ENCODE data around the gene IQCH. TPM values are rescaled to one million over a fixed set of nuclear protein-coding genes. Genes with fewer than 3 reads are reported as not detected.

The IQCH gene
- total and polyA plus RNA-seq, 4 donors = 1.2 to 3.4 (median 2.0) TPM; not detected in 1

GRCh38 chr15:67397139-67397538, 142.6 kb downstream of the IQCH start:
- ATAC-seq (ENCODE audit: low FRiP score) = no peak
- H3K4me3 ChIP-seq (ENCODE audit: low read length in 2 of 2) = no peak overlapping the region
- no peak overlapping the region for H3K27ac ChIP-seq (ENCODE audit: low read depth in 1 of 2, low read length in 2 of 2)
- H3K36me3 ChIP-seq (ENCODE audit: control insufficient read depth in 1 of 2, insufficient read depth in 2 of 2, low read length in 1 of 2) = no peaks in the 10 kb centered on the region
- intact Hi-C loops (cut with DNase I) = no loop called here
- 46 to 56% methylated on average over 1 of the region's 1 CpG for WGBS, 2 donors
- no peaks in the 10 kb centered on the region for H3K27me3 ChIP-seq (ENCODE audit: control insufficient read depth in 1 of 2, insufficient read depth in 2 of 2, low read length in 1 of 2)
- no peak for DNase-seq
- H3K9me3 ChIP-seq (ENCODE audit: control insufficient read depth, low read length) = no peaks in the 10 kb centered on the region
- no peaks in the 10 kb centered on the region for H3K4me1 ChIP-seq (ENCODE audit: control insufficient read depth in 1 of 2, insufficient read depth in 2 of 2, low read length in 2 of 2)

GRCh38 chr15:67399925-67400324, 145.3 kb downstream of the IQCH start:
- intact Hi-C loops (cut with DNase I) = no loop called here
- ATAC-seq (ENCODE audit: low FRiP score) (no peak), DNase-seq (no peak)
- Histone ChIP-seq H3K4me1 (ENCODE audit: control insufficient read depth in 1 of 2, insufficient read depth in 2 of 2, low read length in 2 of 2) (no peaks in the 10 kb centered on the region), H3K27me3 (ENCODE audit: control insufficient read depth in 1 of 2, insufficient read depth in 2 of 2, low read length in 1 of 2) (no peaks in the 10 kb centered on the region), H3K36me3 (ENCODE audit: control insufficient read depth in 1 of 2, insufficient read depth in 2 of 2, low read length in 1 of 2) (no peaks in the 10 kb centered on the region), H3K9me3 (ENCODE audit: control insufficient read depth, low read length) (no peaks in the 10 kb centered on the region), H3K4me3 (ENCODE audit: low read length in 2 of 2) (no peak overlapping the region), H3K27ac (ENCODE audit: low read depth in 1 of 2, low read length in 2 of 2) (no peak overlapping the region)
- 91 to 92% methylated on average over 4 of the region's 4 CpGs for WGBS, 2 donors

- WGBS, 2 donors = 78 to 86% methylated on average over 2 of the region's 2 CpGs
- no peaks in the 10 kb centered on the region for H3K36me3 ChIP-seq (ENCODE audit: control insufficient read depth in 1 of 2, insufficient read depth in 2 of 2, low read length in 1 of 2)
- DNase-seq (no peak), ATAC-seq (ENCODE audit: low FRiP score) (no peak)
- H3K27ac ChIP-seq (ENCODE audit: low read depth in 1 of 2, low read length in 2 of 2) = no peak overlapping the region
- no peaks in the 10 kb centered on the region for H3K27me3 ChIP-seq (ENCODE audit: control insufficient read depth in 1 of 2, insufficient read depth in 2 of 2, low read length in 1 of 2)
- no peaks in the 10 kb centered on the region for H3K4me1 ChIP-seq (ENCODE audit: control insufficient read depth in 1 of 2, insufficient read depth in 2 of 2, low read length in 2 of 2)
- no peak overlapping the region for H3K4me3 ChIP-seq (ENCODE audit: low read length in 2 of 2)
- no peaks in the 10 kb centered on the region for H3K9me3 ChIP-seq (ENCODE audit: control insufficient read depth, low read length)
- intact Hi-C loops (cut with DNase I) = no loop called here
These were observed 146.3 kb downstream of the IQCH start for GRCh38 chr15:67400890-67401289.

GRCh38 chr15:67401336-67401735, 146.8 kb downstream of the IQCH start:
- intact Hi-C loops (cut with DNase I) = no loop called here
- H3K9me3 ChIP-seq (ENCODE audit: control insufficient read depth, low read length) = no peaks in the 10 kb centered on the region
- ATAC-seq (ENCODE audit: low FRiP score) (no peak), DNase-seq (no peak)
- H3K4me3 ChIP-seq (ENCODE audit: low read length in 2 of 2) = no peak overlapping the region
- no peaks in the 10 kb centered on the region for H3K4me1 ChIP-seq (ENCODE audit: control insufficient read depth in 1 of 2, insufficient read depth in 2 of 2, low read length in 2 of 2)
- no peak overlapping the region for H3K27ac ChIP-seq (ENCODE audit: low read depth in 1 of 2, low read length in 2 of 2)
- H3K27me3 ChIP-seq (ENCODE audit: control insufficient read depth in 1 of 2, insufficient read depth in 2 of 2, low read length in 1 of 2) = no peaks in the 10 kb centered on the region
- no peaks in the 10 kb centered on the region for H3K36me3 ChIP-seq (ENCODE audit: control insufficient read depth in 1 of 2, insufficient read depth in 2 of 2, low read length in 1 of 2)
- WGBS, 2 donors = 77 to 81% methylated on average over 5 of the region's 5 CpGs

- Histone ChIP-seq H3K36me3 (ENCODE audit: control insufficient read depth in 1 of 2, insufficient read depth in 2 of 2, low read length in 1 of 2) (no peaks in the 10 kb centered on the region), H3K27ac (ENCODE audit: low read depth in 1 of 2, low read length in 2 of 2) (no peak overlapping the region), H3K4me1 (ENCODE audit: control insufficient read depth in 1 of 2, insufficient read depth in 2 of 2, low read length in 2 of 2) (no peaks in the 10 kb centered on the region), H3K4me3 (ENCODE audit: low read length in 2 of 2) (no peak overlapping the region), H3K27me3 (ENCODE audit: control insufficient read depth in 1 of 2, insufficient read depth in 2 of 2, low read length in 1 of 2) (no peaks in the 10 kb centered on the region), H3K9me3 (ENCODE audit: control insufficient read depth, low read length) (no peaks in the 10 kb centered on the region)
- no peak for ATAC-seq (ENCODE audit: low FRiP score)
- intact Hi-C loops (cut with DNase I) = no loop called here
- 69% methylated on average over 4 of the region's 4 CpGs for WGBS, 2 donors
- no peak for DNase-seq
These were observed 149.0 kb downstream of the IQCH start for GRCh38 chr15:67403428-67404154.

- H3K9me3 ChIP-seq (ENCODE audit: control insufficient read depth, low read length) = no peaks in the 10 kb centered on the region
- DNase-seq (no peak), ATAC-seq (ENCODE audit: low FRiP score) (no peak)
- H3K27ac ChIP-seq (ENCODE audit: low read depth in 1 of 2, low read length in 2 of 2) = no peak overlapping the region
- intact Hi-C loops (cut with DNase I) = no loop called here
- no peaks in the 10 kb centered on the region for H3K27me3 ChIP-seq (ENCODE audit: control insufficient read depth in 1 of 2, insufficient read depth in 2 of 2, low read length in 1 of 2)
- 60 to 63% methylated on average over 4 of the region's 4 CpGs for WGBS, 2 donors
- no peaks in the 10 kb centered on the region for H3K4me1 ChIP-seq (ENCODE audit: control insufficient read depth in 1 of 2, insufficient read depth in 2 of 2, low read length in 2 of 2)
- no peak overlapping the region for H3K4me3 ChIP-seq (ENCODE audit: low read length in 2 of 2)
- no peaks in the 10 kb centered on the region for H3K36me3 ChIP-seq (ENCODE audit: control insufficient read depth in 1 of 2, insufficient read depth in 2 of 2, low read length in 1 of 2)
These were observed 150.9 kb downstream of the IQCH start for GRCh38 chr15:67405208-67406191.

GRCh38 chr15:67406257-67406861, 151.8 kb downstream of the IQCH start:
- no peak for ATAC-seq (ENCODE audit: low FRiP score)
- no peak overlapping the region for H3K4me3 ChIP-seq (ENCODE audit: low read length in 2 of 2)
- DNase-seq = no peak
- H3K27ac ChIP-seq (ENCODE audit: low read depth in 1 of 2, low read length in 2 of 2) = no peak overlapping the region
- intact Hi-C loops (cut with DNase I) = no loop called here
- 54 to 80% methylated on average over 1 of the region's 1 CpG for WGBS, 2 donors
- no peaks in the 10 kb centered on the region for H3K36me3 ChIP-seq (ENCODE audit: control insufficient read depth in 1 of 2, insufficient read depth in 2 of 2, low read length in 1 of 2)
- H3K9me3 ChIP-seq (ENCODE audit: control insufficient read depth, low read length) = no peaks in the 10 kb centered on the region
- H3K4me1 ChIP-seq (ENCODE audit: control insufficient read depth in 1 of 2, insufficient read depth in 2 of 2, low read length in 2 of 2) = no peaks in the 10 kb centered on the region
- no peaks in the 10 kb centered on the region for H3K27me3 ChIP-seq (ENCODE audit: control insufficient read depth in 1 of 2, insufficient read depth in 2 of 2, low read length in 1 of 2)

- no peaks in the 10 kb centered on the region for H3K9me3 ChIP-seq (ENCODE audit: control insufficient read depth, low read length)
- DNase-seq (no peak), ATAC-seq (ENCODE audit: low FRiP score) (no peak)
- no peaks in the 10 kb centered on the region for H3K4me1 ChIP-seq (ENCODE audit: control insufficient read depth in 1 of 2, insufficient read depth in 2 of 2, low read length in 2 of 2)
- H3K4me3 ChIP-seq (ENCODE audit: low read length in 2 of 2) = no peak overlapping the region
- no peak overlapping the region for H3K27ac ChIP-seq (ENCODE audit: low read depth in 1 of 2, low read length in 2 of 2)
- H3K27me3 ChIP-seq (ENCODE audit: control insufficient read depth in 1 of 2, insufficient read depth in 2 of 2, low read length in 1 of 2) = no peaks in the 10 kb centered on the region
- WGBS, 2 donors = 92 to 94% methylated on average over 8 of the region's 8 CpGs
- no peaks in the 10 kb centered on the region for H3K36me3 ChIP-seq (ENCODE audit: control insufficient read depth in 1 of 2, insufficient read depth in 2 of 2, low read length in 1 of 2)
- intact Hi-C loops (cut with DNase I) = no loop called here
These were observed 153.2 kb downstream of the IQCH start for GRCh38 chr15:67407786-67408185.
